Ovary (tissue), 9 donors: ENCODE data around the gene PTPRN2. TPM values are rescaled to one million over a fixed set of nuclear protein-coding genes. Genes with fewer than 3 reads are reported as not detected.
"Not testable (repeated sequence)": the region's sequence is repeated elsewhere in the genome, so short reads cannot be mapped to it uniquely, and the experiment has no call there.

Source experiments
- DNase-seq, 5 donors: peaks; one replicate each; pipeline ENCODE4 v3.0.0-alpha.2; 2019 to 2020
- H3K27ac ChIP-seq, 2 donors: fragments of 200-600 bp; one replicate each; pipeline versions ENCODE4 v1.5.1 to v1.8.0; 2019 to 2022
- H3K27me3 ChIP-seq: fragments of 200-600 bp; one replicate; pipeline ENCODE4 v1.8.0; 2022
- H3K36me3 ChIP-seq: fragments of 200-600 bp; sonication (generic); one replicate; pipeline ENCODE4 v1.5.1; 2019
- H3K4me1 ChIP-seq: one replicate; pipeline ENCODE4 v1.8.1; 2013; ENCODE audit warnings: mild to moderate bottlenecking, moderate library complexity; ENCODE audit not compliant: insufficient read depth
- H3K4me3 ChIP-seq: fragments of 200-600 bp; sonication (generic); one replicate; pipeline ENCODE4 v1.5.1; 2017
- H3K9me3 ChIP-seq, 2 donors: fragments of 200-600 bp in 1 of 2; sonication (generic) in 1 of 2; one replicate each; pipeline versions ENCODE4 v1.5.1 to v1.8.1; 2013 to 2019; ENCODE audit warnings: mild to moderate bottlenecking in 1 of 2, moderate library complexity in 1 of 2
- CTCF ChIP-seq, 3 donors: fragments of 450-650 bp in 2 of 3; fragments of 200-600 bp in 1 of 3; IDR thresholded peaks; one replicate each; pipeline versions ENCODE4 v1.5.1 to v1.8.0; 2016 to 2022; ENCODE audit warnings: antibody characterized with exemption in 3 of 3, mild to moderate bottlenecking in 1 of 3
- EP300 ChIP-seq: sonication (generic); formaldehyde crosslinking; IDR thresholded peaks from one replicate; pipeline ENCODE4 v1.6.1; 2017; ENCODE audit warnings: antibody characterized with exemption
- POLR2A ChIP-seq: fragments of 450-650 bp; IDR thresholded peaks from one replicate; pipeline ENCODE4 v1.6.1; 2017; ENCODE audit warnings: antibody characterized with exemption, mild to moderate bottlenecking, moderate library complexity
- WGBS, 3 donors: extraction: QIAGEN DNeasy Blood & Tissue Kit in 1 of 3; methylation state at CpG; one replicate each; pipeline versions ENCODE4 v1.1.5 to v1.1.7; 2013 to 2017; 5-methylcytosine and 5-hydroxymethylcytosine counted together
- intact Hi-C, 4 donors: fragments of 100-400 bp; cut with DNase I; formaldehyde crosslinking; loops; one replicate each; pipeline versions ENCODE4 v1.11.0 to v1.15.1; 2022 to 2023
- polyA plus RNA-seq, 2 donors: library from polyadenylated mRNA; stranded (reverse); fragments of 200-250 nt in 1 of 2; fragments of 350-450 nt in 1 of 2; fragmentation: Illumina TruSeq in 1 of 2; extraction: RNeasy Lipid Tissue Mini Kit (QIAGEN cat#74804) in 1 of 2; gene quantifications; one replicate each; pipeline ENCODE4 v1.2.3, GENCODE V29; 2013 to 2014
- total RNA-seq, 7 donors: library from RNA; depleted of rRNA in 2 of 7; stranded (reverse); fragments of >200 nt in 2 of 7; fragmentation: NEBNext Ultra II Directional in 3 of 7; extraction: Animal tissue kit (Norgen Biotek cat#: 25700) in 3 of 7; gene quantifications; one replicate each; pipeline versions ENCODE4 v1.1.0 to v1.2.4, GENCODE V29; 2016 to 2023
- donor health status: DM: no; HTN: no; CAD: no; lungs with moderate emphysema.
- donor health status: DM: no; HTN: no; CAD: no.
- donor health status: Bipolar disorder and iron deficiency.
- donor health status: DM: yes; HTN: yes; CAD: no.
- donor health status: DM: no; HTN: no; CAD: no.
- donor health status: DM: yes; HTN: yes; CAD: no.

PTPRN2 gene
- total and polyA plus RNA-seq, 9 donors, result 3.5 to 11.1 (median 5.9) TPM

GRCh38 chr7:158428131-158428836 lies 159.3 kb downstream of the PTPRN2 start:
- TF ChIP-seq POLR2A, result no peak
- no peak for TF ChIP-seq CTCF (IDR thresholded peaks at IDR 0.05)
- TF ChIP-seq EP300, result no peak
- no peak overlapping the region for H3K4me3 ChIP-seq
- 90 to 91% (median 90%) methylated on average over 26 of the region's 26 CpGs for WGBS, 3 donors
- H3K36me3 ChIP-seq, result no peaks in the 10 kb centered on the region
- DNase-seq, result no peak
- H3K27ac ChIP-seq, result no peak overlapping the region
- intact Hi-C loops, result no loop called here
- H3K27me3 ChIP-seq, result no peaks in the 10 kb centered on the region
- H3K4me1 ChIP-seq, result no peaks in the 10 kb centered on the region
- no peaks in the 10 kb centered on the region for H3K9me3 ChIP-seq

- DNase-seq, result not testable (repeated sequence)
These were observed 161.9 kb downstream of the PTPRN2 start for GRCh38 chr7:158425676-158426075.

DNA sequence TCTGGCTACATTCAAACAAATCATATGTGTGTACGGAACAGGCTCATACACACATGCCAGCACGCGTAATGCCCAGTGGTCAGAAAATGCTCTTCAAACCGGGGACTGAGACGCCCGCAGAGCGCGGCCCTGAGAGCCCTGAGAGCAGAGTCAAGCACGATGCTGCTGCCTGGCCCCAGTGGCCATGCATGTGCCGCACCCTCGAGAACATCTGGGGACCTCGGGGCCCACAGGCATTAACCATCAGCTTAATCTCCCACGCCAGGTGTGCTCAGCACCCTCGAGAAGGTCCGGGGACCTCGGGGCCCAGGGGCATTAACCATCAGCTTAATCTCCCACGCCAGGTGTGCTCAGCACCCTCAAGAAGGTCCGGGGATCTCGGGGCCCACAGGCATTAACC lies 163.1 kb downstream of the PTPRN2 start:
- H3K36me3 ChIP-seq, result no peaks in the 10 kb centered on the region
- H3K4me3 ChIP-seq, result no peak overlapping the region
- DNase-seq, result no peak
- no peaks in the 10 kb centered on the region for H3K27me3 ChIP-seq
- no peaks in the 10 kb centered on the region for H3K9me3 ChIP-seq
- H3K4me1 ChIP-seq, result no peaks in the 10 kb centered on the region
- intact Hi-C loops, result no loop called here
- TF ChIP-seq EP300, result no peak
- no peak for TF ChIP-seq POLR2A
- TF ChIP-seq CTCF (IDR thresholded peaks at IDR 0.05), result no peak
- no peak overlapping the region for H3K27ac ChIP-seq
- WGBS, 3 donors, result 89 to 92% (median 91%) methylated on average over 19 of the region's 19 CpGs

More at GRCh38 chr7:158425676-158426075, 161.9 kb downstream of the PTPRN2 start:
- H3K27me3 ChIP-seq, H3K4me3 ChIP-seq, H3K4me1 ChIP-seq, H3K9me3 ChIP-seq, H3K27ac ChIP-seq, H3K36me3 ChIP-seq, intact Hi-C loops: not testable (repeated sequence)
- WGBS, 3 donors, result 94 to 97% (median 96%) methylated on average over 16 to 34 of the region's 42 CpGs

GRCh38 chr7:158424011-158424410 lies 163.6 kb downstream of the PTPRN2 start:
- Histone ChIP-seq H3K4me1 (no peaks in the 10 kb centered on the region), H3K36me3 (no peaks in the 10 kb centered on the region), H3K27me3 (no peaks in the 10 kb centered on the region), H3K9me3 (no peaks in the 10 kb centered on the region), H3K27ac (no peak overlapping the region), H3K4me3 (no peak overlapping the region)
- intact Hi-C loops, result no loop called here
- DNase-seq, result no peak
- TF ChIP-seq POLR2A (no peak), CTCF (IDR thresholded peaks at IDR 0.05) (no peak), EP300 (no peak)
- WGBS, 3 donors, result 91 to 93% (median 92%) methylated on average over 23 of the region's 23 CpGs

GRCh38 chr7:158422887-158423560 lies 164.6 kb downstream of the PTPRN2 start:
- no peak for TF ChIP-seq EP300
- TF ChIP-seq CTCF (IDR thresholded peaks at IDR 0.05), result no peak
- no peak for TF ChIP-seq POLR2A
- WGBS, 3 donors, result 86 to 89% (median 87%) methylated on average over 15 of the region's 15 CpGs

More at GRCh38 chr7:158422887-158423560, 164.6 kb downstream of the PTPRN2 start:
- Histone ChIP-seq H3K36me3 (no peaks in the 10 kb centered on the region), H3K9me3 (no peaks in the 10 kb centered on the region), H3K4me3 (no peak overlapping the region), H3K27me3 (no peaks in the 10 kb centered on the region), H3K27ac (no peak overlapping the region), H3K4me1 (no peaks in the 10 kb centered on the region)
- no peak for DNase-seq
- intact Hi-C loops, result no loop called here
